ENCODE results near the gene DOK7.

- TF ChIP-seq, protein P1, sequence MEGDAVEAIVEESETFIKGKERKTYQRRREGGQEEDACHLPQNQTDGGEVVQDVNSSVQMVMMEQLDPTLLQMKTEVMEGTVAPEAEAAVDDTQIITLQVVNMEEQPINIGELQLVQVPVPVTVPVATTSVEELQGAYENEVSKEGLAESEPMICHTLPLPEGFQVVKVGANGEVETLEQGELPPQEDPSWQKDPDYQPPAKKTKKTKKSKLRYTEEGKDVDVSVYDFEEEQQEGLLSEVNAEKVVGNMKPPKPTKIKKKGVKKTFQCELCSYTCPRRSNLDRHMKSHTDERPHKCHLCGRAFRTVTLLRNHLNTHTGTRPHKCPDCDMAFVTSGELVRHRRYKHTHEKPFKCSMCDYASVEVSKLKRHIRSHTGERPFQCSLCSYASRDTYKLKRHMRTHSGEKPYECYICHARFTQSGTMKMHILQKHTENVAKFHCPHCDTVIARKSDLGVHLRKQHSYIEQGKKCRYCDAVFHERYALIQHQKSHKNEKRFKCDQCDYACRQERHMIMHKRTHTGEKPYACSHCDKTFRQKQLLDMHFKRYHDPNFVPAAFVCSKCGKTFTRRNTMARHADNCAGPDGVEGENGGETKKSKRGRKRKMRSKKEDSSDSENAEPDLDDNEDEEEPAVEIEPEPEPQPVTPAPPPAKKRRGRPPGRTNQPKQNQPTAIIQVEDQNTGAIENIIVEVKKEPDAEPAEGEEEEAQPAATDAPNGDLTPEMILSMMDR (conservative IDR thresholded peaks at IDR 0.05) = no peak
- TF ChIP-seq EZH2 (IDR thresholded peaks at IDR 0.05; ENCODE audit: low read depth) = no peak
Observed at GRCh38 chr4:3520276-3520675, 57.2 kb downstream of the DOK7 start.

Measured in PC-9 (cell line).